OCI-LY7 (cell line): Measurements from ENCODE around the gene SYT2. TPM values are rescaled to one million over a fixed set of nuclear protein-coding genes. Genes with fewer than 3 reads are reported as not detected.
"Not testable (repeated sequence)": the region's sequence is repeated elsewhere in the genome, so short reads cannot be mapped to it uniquely, and the experiment has no call there.

Experiments
- BruUV-seq: library from RNA; stranded (reverse); fragments of 400-500 nt; replicated peaks from 2 replicates; lab custom pipeline; 2021; lab: Mats Ljungman, UMichigan
- CTCF ChIA-PET: fragments of 300-600 bp; sonication (Branson Sonifier 250); formaldehyde crosslinking; loops from one replicate; lab custom pipeline; 2022; ENCODE audit warnings: antibody characterized with exemption; ENCODE audit not compliant: unreplicated experiment; lab: Charles Lee
- POLR2A ChIA-PET: fragments of 300-600 bp; sonication (Branson Sonifier 250); formaldehyde crosslinking; loops from one replicate; lab custom pipeline; 2022; ENCODE audit warnings: antibody characterized with exemption; lab: Charles Lee
- DNase-seq: peaks from one replicate; pipeline ENCODE4 v3.0.0-alpha.2; 2015; ENCODE audit warnings: low spot score
- H2AFZ ChIP-seq: fragments of 200-600 bp; sonication (generic), shearing (Covaris generic); 2 replicates; pipeline ENCODE4 v1.6.1; 2014; ENCODE audit warnings: mild to moderate bottlenecking, antibody characterized with exemption, low read length, moderate library complexity
- H3K27ac ChIP-seq: fragments of 200-600 bp; sonication (generic); 2 replicates; pipeline ENCODE4 v1.5.1; 2014; ENCODE audit warnings: mixed run types, low read depth, mild to moderate bottlenecking, moderate library complexity, low read length, inconsistent platforms; ENCODE audit not compliant: poor library complexity, severe bottlenecking
- H3K36me3 ChIP-seq: fragments of 200-600 bp; sonication (generic); 2 replicates; pipeline ENCODE4 v1.6.1; 2014; ENCODE audit warnings: mild to moderate bottlenecking, antibody characterized with exemption, low read length, moderate library complexity, mixed read lengths; ENCODE audit not compliant: insufficient read depth
- H3K4me1 ChIP-seq: fragments of 200-600 bp; sonication (generic); 2 replicates; pipeline ENCODE4 v1.5.1; 2014; ENCODE audit warnings: mild to moderate bottlenecking, low read length; ENCODE audit not compliant: insufficient read depth, poor library complexity, severe bottlenecking
- H3K4me2 ChIP-seq: fragments of 200-600 bp; sonication (generic); 2 replicates; pipeline ENCODE4 v1.6.1; 2014; ENCODE audit warnings: mild to moderate bottlenecking, low read length
- H3K4me3 ChIP-seq: fragments of 200-600 bp; sonication (generic); 2 replicates; pipeline ENCODE4 v1.5.1; 2014; ENCODE audit warnings: mild to moderate bottlenecking, low read depth, low read length; ENCODE audit not compliant: poor library complexity, severe bottlenecking
- H3K79me2 ChIP-seq: fragments of 200-600 bp; sonication (generic); 2 replicates; pipeline ENCODE4 v1.6.1; 2016; ENCODE audit warnings: low read depth, mild to moderate bottlenecking, low read length, moderate library complexity, mixed read lengths; ENCODE audit not compliant: insufficient read depth
- H3K9me2 ChIP-seq: fragments of 200-600 bp; sonication (generic); 2 replicates; pipeline ENCODE4 v1.6.1; 2016; ENCODE audit warnings: mild to moderate bottlenecking, low read length, mixed read lengths; ENCODE audit not compliant: insufficient read depth
- H3K9me3 ChIP-seq: fragments of 200-600 bp; sonication (generic); 2 replicates; pipeline ENCODE4 v1.6.1; 2014; ENCODE audit warnings: mild to moderate bottlenecking, mixed run types, low read length, mixed read lengths
- H4K20me1 ChIP-seq: fragments of 200-600 bp; sonication (generic); 2 replicates; pipeline ENCODE4 v1.6.1; 2014; ENCODE audit warnings: mild to moderate bottlenecking, antibody characterized with exemption, low read length, moderate library complexity, mixed read lengths; ENCODE audit not compliant: insufficient read depth
- intact Hi-C: fragments of 100-400 bp; cut with micrococcal nuclease; formaldehyde crosslinking; loops from one replicate; pipeline ENCODE4 v1.10.0; 2022; ENCODE audit not compliant: unreplicated experiment
- total RNA-seq, 2 experiments: library from RNA; depleted of rRNA in 1 of 2; stranded (reverse); fragments of >200 nt in 1 of 2; shearing (Covaris generic) in 1 of 2; gene quantifications; 2 replicates each; pipeline ENCODE4 v1.2.3, GENCODE V29; 2014 to 2022

SYT2 gene
- total RNA-seq, 2 experiments from 2014 or later: not detected

- POLR2A ChIA-PET: interaction anchor here (0.7 kb wide), 1 partner anchor 11 kb away, joined by 3 read pairs; no protein-coding TSS in a partner anchor
- H3K79me2 ChIP-seq, H3K9me2 ChIP-seq, CTCF ChIA-PET, DNase-seq, BruUV-seq, H3K4me1 ChIP-seq, H3K27ac ChIP-seq, H3K36me3 ChIP-seq, H3K9me3 ChIP-seq, H3K4me3 ChIP-seq, H4K20me1 ChIP-seq, H3K4me2 ChIP-seq, intact Hi-C loops, H2AFZ ChIP-seq: not testable (repeated sequence)
Measured at GRCh38 chr1:202543537-202543936, 166.7 kb downstream of the SYT2 start.

- H3K79me2 ChIP-seq, H3K27ac ChIP-seq, H3K9me3 ChIP-seq, H3K9me2 ChIP-seq, H3K36me3 ChIP-seq, CTCF ChIA-PET, H3K4me3 ChIP-seq, BruUV-seq, H3K4me1 ChIP-seq, H2AFZ ChIP-seq, intact Hi-C loops, H3K4me2 ChIP-seq, POLR2A ChIA-PET, H4K20me1 ChIP-seq, DNase-seq: not testable (repeated sequence)
Measured at GRCh38 chr1:202542415-202542814, 167.8 kb downstream of the SYT2 start.

- intact Hi-C loops, H3K4me2 ChIP-seq, H3K36me3 ChIP-seq, H3K27ac ChIP-seq, BruUV-seq, CTCF ChIA-PET, H3K4me3 ChIP-seq, DNase-seq, H3K9me3 ChIP-seq, H4K20me1 ChIP-seq, H3K4me1 ChIP-seq, H3K79me2 ChIP-seq, H2AFZ ChIP-seq, H3K9me2 ChIP-seq: not testable (repeated sequence)
- POLR2A ChIA-PET: interaction anchor here (0.6 kb wide), 1 partner anchor 259 kb away, joined by 5 read pairs; no protein-coding TSS in a partner anchor
Measured at GRCh38 chr1:202540858-202541257, 169.4 kb downstream of the SYT2 start.

Other genes starting within 250 kb of the SYT2 start
- gene KDM5B, start 98.0 kb upstream of the SYT2 start, total RNA-seq (2014; rRNA removed; shearing (Covaris generic)): not detected in 2 replicates
- gene KDM5B, start 98.0 kb upstream of the SYT2 start, total RNA-seq (2022): not detected in 2 replicates
- not detected in 2 replicates for gene PCAT6, start 100.5 kb upstream of the SYT2 start, total RNA-seq (2014; rRNA removed; shearing (Covaris generic))
- not detected in 2 replicates for gene PCAT6, start 100.5 kb upstream of the SYT2 start, total RNA-seq (2022)
- gene RABIF, start 178.7 kb upstream of the SYT2 start, total RNA-seq (2014; rRNA removed; shearing (Covaris generic)): 5.2 and 7.8 TPM in 2 replicates
- 7.8 and 8.8 TPM in 2 replicates for gene RABIF, start 178.7 kb upstream of the SYT2 start, total RNA-seq (2022)
- gene KLHL12, start 216.8 kb upstream of the SYT2 start, total RNA-seq (2014; rRNA removed; shearing (Covaris generic)): 33.9 and 35.7 TPM in 2 replicates
- gene KLHL12, start 216.8 kb upstream of the SYT2 start, total RNA-seq (2022): 46.2 and 46.5 TPM in 2 replicates
- gene ADIPOR1, start 247.9 kb upstream of the SYT2 start, total RNA-seq (2014; rRNA removed; shearing (Covaris generic)): 49.4 and 55.2 TPM in 2 replicates
- 55.0 and 57.4 TPM in 2 replicates for gene ADIPOR1, start 247.9 kb upstream of the SYT2 start, total RNA-seq (2022)